Stimulated activated effector memory CD8-positive, alpha-beta T cell treated with anti-CD3 and anti-CD28 coated beads, Interleukin-12 subunit alpha, Interleukin-12 subunit beta, amount 100 ng/mL, for 72 hours (primary cell): ENCODE measurements around the gene SBSN.

Experiments
- ATAC-seq: fragments of 150-1000 bp; cut with Tn5 transposase; 2 replicates; pipeline ENCODE4 v1.10.0; 2021
- DNase-seq, 2 donors: peaks; one replicate each; pipeline ENCODE4 v3.0.0; 2021 to 2022; ENCODE audit warnings: low spot score in 2 of 2
- H3K27ac Mint-ChIP-seq: one replicate; pipeline ENCODE4 v1.8.0; 2022; ENCODE audit warnings: mild to moderate bottlenecking, mixed read lengths
- H3K36me3 Mint-ChIP-seq: one replicate; pipeline ENCODE4 v1.8.0; 2022; ENCODE audit warnings: mild to moderate bottlenecking, mixed read lengths
- H3K4me1 Mint-ChIP-seq: one replicate; pipeline ENCODE4 v1.8.0; 2022; ENCODE audit warnings: mixed read lengths
- H3K4me3 Mint-ChIP-seq: one replicate; pipeline ENCODE4 v1.8.0; 2022; ENCODE audit warnings: mild to moderate bottlenecking, mixed read lengths
- H3K9me3 Mint-ChIP-seq: one replicate; pipeline ENCODE4 v1.8.0; 2022; ENCODE audit warnings: mixed read lengths

SBSN gene

GRCh38 chr19:35558400-35559280, 30.5 kb upstream of the SBSN start:
- H3K4me1 Mint-ChIP-seq, result peaks cover 12% of the 10 kb centered on the region
- DNase-seq (no peak), ATAC-seq (no peak)
- H3K9me3 Mint-ChIP-seq, result no peaks in the 10 kb centered on the region
- H3K36me3 Mint-ChIP-seq, result no peaks in the 10 kb centered on the region
- no peak overlapping the region for H3K27ac Mint-ChIP-seq
- H3K4me3 Mint-ChIP-seq, result peak overlapping the region; percentile 67

GRCh38 chr19:35557539-35558399, 29.7 kb upstream of the SBSN start:
- DNase-seq (peak in 1 of 2 donors; percentile 60), ATAC-seq (peak; percentile 60)
- H3K4me1 Mint-ChIP-seq, result peaks cover 12% of the 10 kb centered on the region
- H3K4me3 Mint-ChIP-seq, result peak overlapping the region; percentile 67
- H3K36me3 Mint-ChIP-seq, result no peaks in the 10 kb centered on the region
- no peaks in the 10 kb centered on the region for H3K9me3 Mint-ChIP-seq
- no peak overlapping the region for H3K27ac Mint-ChIP-seq

GRCh38 chr19:35556846-35557538, 28.9 kb upstream of the SBSN start:
- DNase-seq (no peak), ATAC-seq (no peak)
- Mint-ChIP-seq H3K4me1 (peaks cover 12% of the 10 kb centered on the region), H3K36me3 (no peaks in the 10 kb centered on the region), H3K4me3 (peak overlapping the region; percentile 67), H3K27ac (no peak overlapping the region), H3K9me3 (no peaks in the 10 kb centered on the region)

- no peaks in the 10 kb centered on the region for H3K36me3 Mint-ChIP-seq
- no peak for DNase-seq
- no peaks in the 10 kb centered on the region for H3K9me3 Mint-ChIP-seq
- ATAC-seq, result no peak
- no peak overlapping the region for H3K27ac Mint-ChIP-seq
- no peak overlapping the region for H3K4me3 Mint-ChIP-seq
- peaks cover 12% of the 10 kb centered on the region for H3K4me1 Mint-ChIP-seq
These were observed 28.0 kb upstream of the SBSN start for GRCh38 chr19:35556025-35556590.

- Mint-ChIP-seq H3K4me1 (peaks cover 12% of the 10 kb centered on the region), H3K27ac (no peak overlapping the region), H3K9me3 (no peaks in the 10 kb centered on the region), H3K36me3 (peaks cover 4% of the 10 kb centered on the region), H3K4me3 (no peak overlapping the region)
- ATAC-seq (no peak), DNase-seq (no peak)
These were observed 27.3 kb upstream of the SBSN start for GRCh38 chr19:35555301-35556005.

- Mint-ChIP-seq H3K9me3 (no peaks in the 10 kb centered on the region), H3K27ac (no peak overlapping the region), H3K36me3 (peaks cover 17% of the 10 kb centered on the region), H3K4me3 (no peak overlapping the region), H3K4me1 (peaks cover 17% of the 10 kb centered on the region)
- ATAC-seq (peak; percentile 7), DNase-seq (no peak)
These were observed 26.0 kb upstream of the SBSN start for GRCh38 chr19:35554076-35554475.

GRCh38 chr19:35553385-35554000, 25.4 kb upstream of the SBSN start:
- ATAC-seq (no peak), DNase-seq (no peak)
- Mint-ChIP-seq H3K4me3 (no peak overlapping the region), H3K27ac (no peak overlapping the region), H3K36me3 (peaks cover 20% of the 10 kb centered on the region), H3K9me3 (no peaks in the 10 kb centered on the region), H3K4me1 (peaks cover 23% of the 10 kb centered on the region)

- Mint-ChIP-seq H3K9me3 (no peaks in the 10 kb centered on the region), H3K27ac (no peak overlapping the region), H3K4me1 (peaks cover 21% of the 10 kb centered on the region), H3K36me3 (peaks cover 20% of the 10 kb centered on the region), H3K4me3 (no peak overlapping the region)
- DNase-seq (no peak), ATAC-seq (no peak)
These were observed 24.6 kb upstream of the SBSN start for GRCh38 chr19:35552534-35553384.

GRCh38 chr19:35551091-35551810, 23.1 kb upstream of the SBSN start:
- DNase-seq (no peak), ATAC-seq (no peak)
- Mint-ChIP-seq H3K9me3 (no peaks in the 10 kb centered on the region), H3K36me3 (peaks cover 33% of the 10 kb centered on the region), H3K4me1 (peaks cover 25% of the 10 kb centered on the region), H3K27ac (no peak overlapping the region), H3K4me3 (no peak overlapping the region)

GRCh38 chr19:35549879-35550523, 21.9 kb upstream of the SBSN start:
- Mint-ChIP-seq H3K9me3 (no peaks in the 10 kb centered on the region), H3K27ac (peak overlapping the region; percentile 41), H3K4me3 (no peak overlapping the region), H3K36me3 (peaks cover 41% of the 10 kb centered on the region), H3K4me1 (peaks cover 28% of the 10 kb centered on the region)
- DNase-seq, result no peak
- ATAC-seq, result no peak

GRCh38 chr19:35549174-35549788, 21.2 kb upstream of the SBSN start:
- H3K36me3 Mint-ChIP-seq, result peaks cover 48% of the 10 kb centered on the region
- no peak for ATAC-seq
- peak overlapping the region; percentile 41 for H3K27ac Mint-ChIP-seq
- peak; percentile 34 to 70 for DNase-seq
- H3K9me3 Mint-ChIP-seq, result no peaks in the 10 kb centered on the region
- no peak overlapping the region for H3K4me3 Mint-ChIP-seq
- H3K4me1 Mint-ChIP-seq, result peaks cover 35% of the 10 kb centered on the region

- Mint-ChIP-seq H3K4me1 (peaks cover 44% of the 10 kb centered on the region), H3K9me3 (no peaks in the 10 kb centered on the region), H3K36me3 (peaks cover 51% of the 10 kb centered on the region), H3K4me3 (peak overlapping the region; percentile 92), H3K27ac (peak overlapping the region; percentile 94)
- DNase-seq (no peak), ATAC-seq (no peak)
These were observed 18.4 kb upstream of the SBSN start for GRCh38 chr19:35546532-35546931.
